Psoas muscle (tissue), 8 donors: ENCODE results near the gene PDE1C. TPM values are rescaled to one million over a fixed set of nuclear protein-coding genes. Genes with fewer than 3 reads are reported as not detected.

Experiments used
- ATAC-seq, 4 donors: fragments of 200-7000 bp; cut with Tn5 transposase; one replicate each; pipeline ENCODE4 v1.9.1; 2020; ENCODE audit warnings: moderate library complexity in 3 of 4, mild to moderate bottlenecking in 2 of 4
- DNase-seq, 2 donors: peaks; one replicate each; pipeline ENCODE4 v3.0.0-alpha.2; 2020
- H3K27ac ChIP-seq: fragments of 200-600 bp; one replicate; pipeline ENCODE4 v1.8.0; 2022
- H3K27me3 ChIP-seq, 3 donors: fragments of 200-600 bp in 1 of 3; one replicate each; pipeline versions ENCODE4 v1.6.1 to v1.8.0; 2013 to 2022; ENCODE audit warnings: low read length in 2 of 3, mild to moderate bottlenecking in 2 of 3, moderate library complexity in 1 of 3; ENCODE audit not compliant: insufficient read depth in 3 of 3
- H3K36me3 ChIP-seq, 2 donors: fragments of 200-600 bp in 1 of 2; one replicate each; pipeline versions ENCODE4 v1.6.1 to v1.8.0; 2013 to 2022; ENCODE audit warnings: low read depth in 1 of 2, mild to moderate bottlenecking in 1 of 2, moderate library complexity in 1 of 2; ENCODE audit not compliant: insufficient read depth in 1 of 2
- H3K4me1 ChIP-seq: fragments of 200-600 bp; one replicate; pipeline ENCODE4 v1.8.0; 2022
- H3K4me3 ChIP-seq: fragments of 200-600 bp; one replicate; pipeline ENCODE4 v1.8.0; 2022; ENCODE audit warnings: mild to moderate bottlenecking
- H3K9me3 ChIP-seq: fragments of 200-600 bp; one replicate; pipeline ENCODE4 v1.8.0; 2022
- CTCF ChIP-seq: fragments of 200-600 bp; IDR thresholded peaks from one replicate; pipeline ENCODE4 v1.8.0; 2022; ENCODE audit warnings: antibody characterized with exemption
- WGBS, 3 donors: extraction: QIAGEN DNeasy Blood & Tissue Kit; methylation state at CpG; one replicate each; pipeline versions ENCODE4 v1.1.6 to v1.1.7; 2013; 5-methylcytosine and 5-hydroxymethylcytosine counted together
- intact Hi-C, 2 donors: fragments of 100-400 bp; cut with DNase I; formaldehyde crosslinking; loops; one replicate each; pipeline versions ENCODE4 v1.11.0 to v1.14.2; 2022
- polyA plus RNA-seq, 3 donors: library from polyadenylated mRNA; stranded (reverse); fragments of 200-250 nt; gene quantifications; one replicate each; pipeline ENCODE4 v1.2.3, GENCODE V29; 2013
- total RNA-seq, 4 donors: library from RNA; stranded (reverse); fragmentation: NEBNext Ultra II Directional in 2 of 4; extraction: Animal tissue kit (Norgen Biotek cat#: 25700) in 2 of 4; gene quantifications; one replicate each; pipeline versions ENCODE4 v1.2.1 to v1.2.4, GENCODE V29; 2021 to 2023
- donor health status: healthy with polysubstance abuse.
- donor health status: DM: no; HTN: no; CAD: no; lungs with moderate emphysema.
- donor health status: Bipolar disorder and iron deficiency.
- donor health status: healthy.
- donor health status: DM: yes; HTN: yes; CAD: no.
- donor health status: DM: no; HTN: no; CAD: no.
- donor health status: DM: no; HTN: no; CAD: no.
- donor health status: DM: yes; HTN: yes; CAD: no.

The PDE1C gene
- total and polyA plus RNA-seq, 7 donors, result 0.20 to 1.9 (median 0.64) TPM

- Histone ChIP-seq H3K27me3 (no peaks in the 10 kb centered on the region), H3K36me3 (no peaks in the 10 kb centered on the region), H3K9me3 (no peaks in the 10 kb centered on the region), H3K4me1 (no peaks in the 10 kb centered on the region), H3K27ac (no peak overlapping the region), H3K4me3 (no peak overlapping the region)
- DNase-seq (no peak), ATAC-seq (no peak)
- intact Hi-C loops, result loop anchor here in 1 of 2 donors (10.0 kb wide), 2 partner anchors 607 to 737 kb away; no protein-coding TSS in a partner anchor
- WGBS, 3 donors, result 83 to 94% (median 92%) methylated on average over 1 of the region's 1 CpG
- no peak for TF ChIP-seq CTCF
These were observed 322.1 kb downstream of the PDE1C start for GRCh38 chr7:31748084-31748483.

GRCh38 chr7:31747553-31747952 lies 322.7 kb downstream of the PDE1C start:
- Histone ChIP-seq H3K4me3 (no peak overlapping the region), H3K27ac (no peak overlapping the region), H3K36me3 (no peaks in the 10 kb centered on the region), H3K9me3 (no peaks in the 10 kb centered on the region), H3K27me3 (no peaks in the 10 kb centered on the region), H3K4me1 (no peaks in the 10 kb centered on the region)
- no peak for TF ChIP-seq CTCF
- no peak for DNase-seq
- no peak for ATAC-seq
- intact Hi-C loops, result loop anchor here in 1 of 2 donors (10.0 kb wide), 2 partner anchors 607 to 737 kb away; no protein-coding TSS in a partner anchor

GRCh38 chr7:31744294-31744874 lies 325.8 kb downstream of the PDE1C start:
- peak in 3 of 4 donors; percentile 48 to 77 (median 71) for ATAC-seq

GRCh38 chr7:31741852-31742251 lies 328.4 kb downstream of the PDE1C start:
- H3K4me1 ChIP-seq, result no peaks in the 10 kb centered on the region
- H3K4me3 ChIP-seq, result no peak overlapping the region
- TF ChIP-seq CTCF, result no peak
- no peaks in the 10 kb centered on the region for H3K36me3 ChIP-seq
- intact Hi-C loops, result loop anchor here (2.0 to 10.0 kb wide), 6 partner anchors 460 to 743 kb away; no protein-coding TSS in a partner anchor
- peaks cover 0 to 6% (median 0%) of the 10 kb centered on the region in 3 donors for H3K27me3 ChIP-seq
- no peak for ATAC-seq
- H3K27ac ChIP-seq, result no peak overlapping the region
- no peaks in the 10 kb centered on the region for H3K9me3 ChIP-seq
- WGBS, 3 donors, result 74 to 76% (median 75%) methylated on average over 4 of the region's 4 CpGs
- DNase-seq, result no peak

More at GRCh38 chr7:31744294-31744874, 325.8 kb downstream of the PDE1C start:
- Histone ChIP-seq H3K27me3 (peaks cover 0 to 6% (median 0%) of the 10 kb centered on the region in 3 donors), H3K4me1 (no peaks in the 10 kb centered on the region), H3K36me3 (no peaks in the 10 kb centered on the region), H3K27ac (no peak overlapping the region), H3K4me3 (no peak overlapping the region), H3K9me3 (no peaks in the 10 kb centered on the region)
- 2 to 4% (median 2%) methylated on average over 4 of the region's 4 CpGs for WGBS, 3 donors
- peak; percentile 82 for TF ChIP-seq CTCF
- intact Hi-C loops, result loop anchor here (5.0 to 10.0 kb wide), 5 partner anchors 458 to 740 kb away; no protein-coding TSS in a partner anchor
- DNase-seq, result peak; percentile 51 to 55
